SH-SY5Y (cell line): ENCODE measurements around the gene ZNF74.

Source experiments
- GATA2 ChIP-seq: IDR thresholded peaks from 2 replicates; pipeline ENCODE4 v1.6.1; 2011; ENCODE audit warnings: mild to moderate bottlenecking, low read depth, low read length
- GATA3 ChIP-seq: IDR thresholded peaks from 2 replicates; pipeline ENCODE4 v1.6.1; 2011; ENCODE audit warnings: low read depth, mild to moderate bottlenecking, low read length, moderate library complexity

DNA sequence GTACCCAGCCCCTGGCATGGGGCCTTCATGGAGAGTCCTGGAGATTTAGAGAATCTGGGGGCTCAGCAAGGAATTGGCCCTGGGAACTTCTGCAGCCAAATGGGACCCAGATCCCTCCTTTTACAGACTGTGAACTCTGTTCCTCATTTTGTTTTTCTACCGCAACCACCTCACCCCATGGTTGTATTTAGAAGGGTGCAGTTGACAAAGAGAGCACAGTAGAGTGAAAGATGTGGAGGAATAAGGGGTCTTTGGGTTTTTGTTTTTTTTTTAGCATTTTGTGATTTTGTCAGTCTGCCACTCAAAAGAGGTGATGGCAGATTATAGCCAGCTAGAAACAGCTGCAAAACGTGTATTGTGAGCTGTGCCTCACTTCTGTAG, 1.9 kb downstream of the ZNF74 start:
- TF ChIP-seq GATA2, result no peak
- TF ChIP-seq GATA3, result no peak
